Ecto neural progenitor cell (in vitro differentiated cells): ENCODE measurements around the gene SYTL3.
"Not testable (repeated sequence)": the region's sequence is repeated elsewhere in the genome, so short reads cannot be mapped to it uniquely, and the experiment has no call there.

Experiments
- DNase-seq: peaks from one replicate; pipeline ENCODE4 v3.0.0-alpha.2; 2018; ENCODE audit warnings: low spot score

SYTL3 gene

DNA sequence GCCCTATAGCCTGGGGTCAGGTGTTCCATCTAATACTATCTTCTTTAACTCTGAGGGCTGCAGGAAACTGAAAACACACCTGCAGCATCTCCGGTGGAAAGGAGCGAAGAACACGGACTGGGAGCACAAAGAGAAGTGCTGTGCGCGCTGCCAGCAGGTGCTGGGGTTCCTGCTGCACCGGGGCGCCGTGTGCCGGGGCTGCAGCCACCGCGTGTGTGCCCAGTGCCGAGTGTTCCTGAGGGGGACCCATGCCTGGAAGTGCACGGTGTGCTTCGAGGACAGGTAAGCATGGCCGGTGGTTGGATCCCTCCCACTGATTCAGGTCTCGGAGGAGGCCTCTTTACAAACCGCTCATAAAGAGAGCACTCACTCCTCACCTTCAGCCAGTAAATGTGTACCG is 15.5 kb downstream of the SYTL3 start:
- DNase-seq = no peak

DNA sequence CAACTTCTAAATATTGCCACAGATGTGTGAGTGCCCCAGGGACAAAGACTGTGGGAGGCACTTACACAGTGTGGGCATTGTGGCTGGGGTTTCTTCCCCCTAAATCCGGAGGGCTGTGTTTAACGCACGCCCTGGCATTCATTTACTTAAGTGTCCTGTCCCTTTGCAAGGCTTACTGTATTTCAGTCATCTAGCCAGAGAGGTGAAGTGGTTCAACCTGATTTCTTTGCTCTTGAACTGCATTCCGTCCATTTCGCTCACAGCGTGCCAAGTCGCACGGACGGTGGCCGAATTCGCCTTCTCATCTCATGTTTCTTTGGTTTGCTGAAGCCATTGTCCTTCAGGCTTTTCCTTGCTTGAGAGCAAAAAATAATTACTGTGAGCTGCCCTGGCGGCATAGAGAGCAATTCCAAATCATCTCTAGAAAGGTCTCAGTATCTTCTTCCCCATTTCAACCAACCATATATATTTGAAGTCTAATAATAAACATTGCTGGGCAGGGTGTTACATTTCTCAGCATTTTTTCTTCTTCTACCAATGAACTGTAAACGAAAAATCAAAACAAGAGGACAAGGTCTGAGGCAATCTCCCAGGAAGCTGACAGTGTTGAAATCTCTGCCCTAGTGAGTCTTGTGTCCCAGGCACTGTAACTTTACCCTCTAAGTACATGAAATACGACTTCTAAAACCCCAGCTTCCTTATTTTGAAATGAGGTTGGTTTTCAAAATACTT is 16.9 kb downstream of the SYTL3 start:
- DNase-seq = no peak

DNA sequence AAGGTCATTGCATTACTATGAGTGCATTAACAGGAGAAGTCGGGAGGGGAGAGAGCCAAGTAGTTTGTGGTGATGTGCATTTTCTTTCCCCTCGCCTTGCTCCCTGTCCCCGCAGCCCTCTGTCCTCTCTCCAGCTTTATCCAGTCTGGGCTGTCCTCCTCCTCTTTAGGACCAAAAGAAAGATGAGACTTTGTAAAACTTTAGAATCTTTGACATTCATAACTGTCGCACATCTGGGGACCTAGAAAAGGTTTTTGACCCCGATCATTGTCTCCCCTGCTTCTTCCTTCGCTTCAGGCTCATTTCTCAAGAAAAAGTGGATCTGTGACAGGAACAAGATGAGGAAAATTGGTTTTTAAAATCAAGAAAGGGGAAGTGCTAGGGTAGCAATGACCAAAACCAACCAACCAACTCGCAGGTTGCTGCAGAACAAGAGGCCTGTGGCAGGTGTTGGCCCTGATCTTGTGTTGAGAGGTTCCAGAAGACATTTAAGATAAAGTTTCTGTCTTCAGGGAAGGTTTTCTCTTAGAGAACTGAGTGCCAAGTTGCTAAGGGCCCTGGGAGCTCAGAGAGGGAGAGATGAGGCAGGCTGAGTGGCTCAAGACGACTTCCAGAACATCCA is 17.6 kb downstream of the SYTL3 start:
- no peak for DNase-seq

DNA sequence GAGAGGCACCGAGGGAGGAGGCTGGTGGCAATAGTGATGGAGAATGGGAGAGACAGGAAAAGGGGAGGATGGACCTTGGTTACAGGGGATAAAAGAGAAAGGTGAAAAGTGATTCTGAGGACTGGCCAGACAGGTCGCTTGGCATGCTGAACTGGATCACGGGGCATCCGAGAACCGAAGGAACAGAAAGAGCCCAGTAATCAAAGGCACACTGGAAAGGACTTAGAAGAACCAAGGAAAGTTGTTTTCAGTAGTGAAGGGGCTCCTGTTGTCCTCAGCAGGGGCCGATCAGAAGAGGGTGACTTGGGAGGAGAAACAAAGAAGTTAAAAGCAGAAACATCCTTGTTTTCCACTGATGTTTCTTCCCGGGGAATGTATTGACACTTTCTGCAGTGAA is 18.9 kb downstream of the SYTL3 start:
- DNase-seq = no peak

DNA sequence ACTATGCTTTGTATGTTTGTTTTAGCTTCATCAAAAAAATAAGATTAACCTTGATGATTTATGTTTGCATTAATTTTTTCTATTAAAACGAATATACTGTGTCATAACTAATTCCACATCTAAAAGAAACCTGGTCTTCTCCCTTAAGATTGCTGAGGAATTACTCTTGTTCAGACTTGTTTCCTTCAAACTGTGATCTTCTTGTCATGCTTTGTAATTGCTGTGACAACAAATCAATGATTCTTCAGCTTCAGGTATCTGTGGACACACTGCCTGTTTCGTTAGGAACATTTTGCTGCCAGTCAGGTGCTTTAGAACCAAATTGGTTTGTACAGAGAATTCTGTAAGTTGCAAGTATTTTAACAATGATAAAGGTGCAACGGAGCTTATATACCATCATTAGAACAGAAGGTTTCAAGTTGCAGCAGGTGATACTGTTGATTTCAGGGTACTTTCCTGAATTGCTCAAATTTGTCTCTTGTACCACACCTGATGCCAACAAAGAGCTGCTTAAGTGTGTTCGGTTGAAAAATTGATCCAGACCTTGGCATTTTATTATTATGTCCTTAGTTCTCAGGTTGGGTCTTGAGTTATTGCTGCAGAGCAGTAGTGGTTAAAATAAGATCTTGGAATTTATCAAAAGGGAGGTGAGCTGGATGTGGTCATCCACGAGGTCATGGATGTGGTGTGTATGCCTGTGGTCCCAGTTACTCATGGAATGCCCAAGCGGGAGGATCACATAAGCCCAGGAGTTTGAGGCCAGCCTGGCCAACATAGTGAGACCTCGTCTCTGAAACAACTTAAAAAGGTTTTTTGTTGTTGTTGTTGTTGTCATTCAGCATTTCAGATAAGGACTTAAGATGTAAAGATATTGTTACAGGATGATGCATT is 19.5 kb downstream of the SYTL3 start:
- DNase-seq = no peak

DNA sequence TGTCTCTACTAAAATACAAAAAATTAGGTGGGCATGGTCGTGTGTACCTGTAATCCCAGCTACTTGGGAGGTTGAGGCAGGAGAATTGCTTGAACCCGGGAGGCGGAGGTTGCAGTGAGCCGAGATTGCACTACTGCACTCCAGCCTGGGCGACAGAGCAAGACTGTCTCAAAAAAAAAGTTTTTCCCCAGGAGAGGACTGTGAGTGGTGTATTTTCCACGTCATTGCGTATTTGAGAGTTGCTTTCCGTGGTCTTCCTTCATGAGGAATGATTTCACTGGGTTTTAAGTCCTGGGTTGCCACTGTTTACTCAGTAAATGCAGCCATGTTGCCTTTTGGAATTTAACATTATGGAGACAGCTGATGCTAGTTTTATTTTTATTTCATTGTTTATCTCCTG is 22.3 kb downstream of the SYTL3 start:
- not testable (repeated sequence) for DNase-seq

DNA sequence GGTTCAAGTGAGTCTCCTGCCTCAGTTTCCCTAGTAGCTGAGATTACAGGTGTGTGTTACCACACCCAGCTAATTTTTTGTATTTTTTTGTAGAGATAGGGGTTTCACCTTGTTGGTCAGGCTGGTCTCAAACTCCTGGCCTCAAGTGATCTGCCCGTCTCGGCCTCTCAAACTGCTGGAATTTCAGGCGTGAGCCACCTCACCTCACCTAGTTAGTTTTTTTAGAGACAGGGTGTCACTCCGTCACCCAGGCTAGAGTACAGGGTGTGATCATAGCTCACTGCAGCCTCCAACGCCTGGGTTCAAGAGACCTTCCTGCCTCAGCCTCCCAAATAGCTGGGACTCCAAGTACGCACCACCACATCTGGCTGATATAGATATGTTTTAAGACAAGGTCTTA is 22.9 kb downstream of the SYTL3 start:
- no peak for DNase-seq

DNA sequence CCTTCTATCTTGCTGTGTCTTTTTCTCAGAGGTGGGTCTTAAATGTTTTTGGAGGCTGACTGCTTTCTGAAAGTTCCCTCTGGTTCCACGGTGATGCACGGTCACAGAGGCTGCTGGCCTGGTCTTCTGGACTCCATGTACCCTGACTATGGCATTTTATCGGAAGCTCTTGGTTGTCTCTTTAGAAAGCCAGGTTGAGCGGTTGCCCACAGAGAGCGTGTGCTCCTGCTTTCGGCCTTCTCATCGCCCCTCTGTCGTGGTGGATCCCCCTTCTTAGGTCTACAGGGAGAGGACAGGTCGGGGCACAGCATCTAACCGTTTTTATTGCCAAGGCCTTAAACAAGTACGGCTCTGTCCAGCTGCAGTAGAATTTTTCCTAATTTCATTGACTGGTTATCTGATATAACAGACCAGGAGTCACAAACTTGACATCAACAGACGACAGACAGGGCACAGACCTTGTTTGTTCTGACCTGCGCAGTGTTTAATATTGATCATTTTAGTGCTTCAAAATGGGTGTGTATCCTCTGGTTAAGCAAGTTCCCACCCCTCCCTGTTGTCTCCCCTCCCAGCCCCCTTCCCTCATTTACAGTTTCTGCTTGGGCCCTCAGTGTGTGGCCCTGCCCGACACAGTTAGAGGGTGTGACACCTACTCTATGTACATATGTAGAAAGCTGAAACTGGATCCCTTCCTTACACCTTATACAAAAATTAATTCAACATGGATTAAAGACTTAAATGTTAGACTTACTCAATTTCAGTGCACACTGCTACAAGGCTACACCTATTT is 24.7 kb downstream of the SYTL3 start:
- no peak for DNase-seq

DNA sequence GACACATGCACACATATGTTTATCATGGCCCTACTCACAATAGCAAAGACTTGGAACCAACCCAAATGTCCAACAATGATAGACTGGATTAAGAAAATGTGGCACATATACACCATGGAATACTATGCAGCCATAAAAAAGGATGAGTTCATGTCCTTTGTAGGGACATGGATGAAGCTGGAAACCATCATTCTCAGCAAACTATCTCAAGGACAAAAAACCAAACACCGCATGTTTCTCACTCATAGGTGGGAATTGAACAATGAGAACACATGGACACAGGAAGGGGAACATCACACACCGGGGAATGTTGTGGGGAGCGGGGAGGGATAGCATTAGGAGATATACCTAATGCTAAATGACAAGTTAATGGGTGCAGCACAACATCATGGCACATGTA is 27.2 kb downstream of the SYTL3 start:
- DNase-seq = not testable (repeated sequence)

DNA sequence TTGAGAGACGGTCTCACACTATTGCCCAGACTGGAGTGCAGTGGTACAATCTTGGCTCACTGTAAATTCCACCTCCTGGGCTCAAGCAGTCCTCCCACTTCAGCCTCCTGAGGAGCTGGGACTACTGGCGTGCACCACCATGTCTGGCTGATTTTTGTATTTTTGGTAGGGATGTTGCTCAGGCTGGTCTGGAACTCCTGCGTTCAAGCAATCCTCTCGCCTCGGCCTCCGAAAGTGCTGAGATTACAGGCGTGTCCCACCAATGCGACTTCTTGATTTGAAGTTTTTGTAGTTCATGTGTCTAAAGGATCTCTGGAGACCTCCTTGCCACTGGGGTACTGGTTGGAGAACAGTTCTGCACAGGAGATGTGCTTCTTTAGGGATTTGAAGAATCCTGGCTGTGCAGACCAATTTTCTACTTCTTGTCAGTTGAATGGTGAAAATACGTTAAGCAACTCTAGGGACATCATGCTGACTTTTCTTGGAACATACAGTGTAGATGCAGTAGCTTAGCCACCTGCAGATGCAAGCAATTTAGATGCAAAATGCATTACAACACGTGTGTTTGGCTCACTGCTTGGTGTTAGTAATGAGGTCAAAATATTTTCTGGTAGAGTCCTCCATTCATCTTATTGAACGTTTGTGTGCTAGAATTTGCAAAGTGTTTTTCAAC is 28.2 kb downstream of the SYTL3 start:
- DNase-seq = no peak

DNA sequence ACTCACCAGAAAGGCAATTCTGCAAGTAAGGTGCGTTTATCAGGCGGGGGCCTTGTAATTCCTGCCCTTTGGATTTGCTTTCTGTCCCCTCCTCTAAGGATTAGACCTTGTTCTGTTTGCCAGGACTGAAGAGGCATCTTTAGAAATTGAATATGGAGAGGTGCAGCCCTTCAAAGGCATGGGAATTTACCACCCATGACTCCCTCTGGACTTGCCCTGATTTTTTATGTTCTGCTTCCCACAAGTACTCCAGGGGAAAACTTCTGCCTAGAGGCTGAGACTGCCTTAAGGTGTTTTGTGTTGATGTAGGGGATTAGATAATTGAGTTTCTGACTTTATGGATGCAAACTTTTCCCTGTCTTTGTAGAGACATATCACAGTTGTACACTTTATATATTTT is 30.2 kb downstream of the SYTL3 start:
- no peak for DNase-seq

DNA sequence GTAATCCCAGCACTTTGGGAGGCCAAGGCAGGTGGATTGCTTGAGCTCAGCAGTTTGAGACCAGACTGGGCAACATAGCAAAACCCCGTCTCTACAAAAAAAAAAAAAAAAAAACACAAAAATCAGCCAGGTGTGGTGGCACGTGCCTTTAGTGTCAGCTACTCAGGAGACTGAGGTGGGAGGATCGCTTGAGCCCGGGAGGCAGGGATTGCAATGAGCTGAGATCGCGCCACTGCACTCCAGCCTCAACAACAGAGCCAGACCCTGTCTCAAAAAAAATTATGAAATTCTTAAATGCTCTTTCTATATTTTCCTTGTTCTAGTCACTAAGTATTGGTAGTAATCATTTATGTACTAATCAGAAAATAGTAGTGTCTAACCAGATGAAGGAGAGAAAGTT is 30.6 kb downstream of the SYTL3 start:
- no peak for DNase-seq

DNA sequence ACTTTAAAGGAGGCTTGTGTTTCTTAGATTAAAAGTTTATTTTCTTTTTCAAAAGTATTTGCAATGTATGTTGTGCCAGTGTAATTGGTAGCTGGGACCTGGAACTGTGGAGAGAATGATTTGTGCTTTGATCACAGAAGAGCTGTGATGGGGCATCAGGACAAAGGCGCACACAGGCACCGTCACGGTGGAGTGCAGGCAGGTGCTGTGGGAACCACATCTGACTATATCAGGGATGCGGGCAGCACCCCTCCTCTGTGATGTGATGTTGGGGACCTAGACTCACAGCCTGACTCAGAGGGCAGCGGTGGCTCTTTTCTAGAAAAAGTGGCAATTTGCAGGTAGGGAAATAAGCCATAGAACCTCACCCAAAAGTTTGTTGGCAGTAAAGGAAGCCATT is 34.5 kb downstream of the SYTL3 start:
- DNase-seq = no peak

DNA sequence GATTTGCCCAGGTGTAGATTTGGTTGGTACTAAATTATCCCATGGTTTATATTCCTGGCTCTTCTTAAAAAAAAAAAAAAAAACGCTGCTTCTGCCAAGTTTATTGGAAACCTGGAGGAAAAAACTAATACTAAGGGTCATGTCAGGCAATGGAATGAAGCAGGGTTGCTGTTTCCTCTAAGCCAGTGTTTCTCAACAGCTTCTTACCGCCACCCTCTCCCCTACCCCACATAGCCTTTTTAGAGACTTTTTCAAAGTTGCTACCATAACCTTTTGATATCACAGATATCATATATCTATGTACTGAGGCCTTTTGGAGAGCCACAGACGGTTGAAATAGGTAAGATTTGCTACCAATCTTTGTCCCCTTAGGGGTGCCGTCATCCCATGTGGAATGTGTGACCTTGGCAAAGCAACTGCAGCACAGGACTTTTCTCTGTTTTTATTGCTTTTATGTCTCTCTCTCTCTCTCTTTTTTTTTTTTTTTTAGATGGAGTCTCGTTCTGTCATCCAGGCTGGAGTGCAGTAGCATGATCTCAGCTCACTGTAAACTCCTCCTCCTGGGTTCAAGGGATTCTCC is 35.0 kb downstream of the SYTL3 start:
- DNase-seq = no peak

DNA sequence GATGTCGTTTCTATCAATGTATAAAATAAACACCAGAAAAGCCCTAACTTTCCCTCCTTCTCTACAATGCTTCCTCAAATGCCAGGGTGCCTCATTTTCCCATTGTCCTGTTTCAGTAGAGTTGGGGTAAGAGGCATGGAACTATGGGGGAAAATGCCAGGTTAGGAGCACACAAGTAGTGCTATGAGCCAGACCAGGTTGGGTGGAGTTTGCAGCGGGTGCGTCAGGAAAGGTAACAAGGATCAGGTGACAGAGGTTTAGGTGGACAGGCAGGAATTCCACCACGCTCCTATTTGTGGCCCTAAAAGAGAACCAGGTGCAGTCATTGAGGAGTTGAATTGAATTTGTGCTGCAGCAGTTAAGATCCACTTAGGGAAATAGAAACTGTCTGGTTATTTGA is 36.5 kb downstream of the SYTL3 start:
- DNase-seq = no peak

DNA sequence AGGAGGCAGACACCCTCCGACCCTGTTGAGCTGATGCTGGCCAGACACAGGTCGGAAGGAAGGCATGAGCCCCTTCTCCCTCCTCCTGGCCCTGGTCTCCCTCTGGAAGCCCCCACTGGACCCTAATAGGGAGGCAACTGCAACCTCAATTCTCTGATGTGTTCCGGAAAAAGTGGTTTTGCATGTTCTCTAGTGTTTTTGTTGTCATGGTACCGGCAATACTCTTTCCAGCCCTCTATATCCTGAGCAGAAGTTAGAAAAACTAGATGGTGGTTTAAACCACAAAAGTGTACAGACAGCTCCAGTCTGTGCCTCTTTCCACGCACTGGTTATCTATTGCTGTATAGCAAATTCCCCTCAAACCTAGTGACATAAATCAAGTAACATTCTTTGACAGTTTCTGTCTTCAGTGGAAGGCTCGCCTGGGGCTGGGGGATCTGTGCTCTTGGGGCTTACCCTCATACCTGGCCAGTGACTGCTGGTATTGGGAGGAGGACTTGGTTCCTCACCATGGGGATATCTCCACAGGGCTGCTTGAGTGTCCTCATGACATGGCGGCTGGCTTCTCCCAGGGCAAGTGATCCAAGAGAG is 37.0 kb downstream of the SYTL3 start:
- no peak for DNase-seq

DNA sequence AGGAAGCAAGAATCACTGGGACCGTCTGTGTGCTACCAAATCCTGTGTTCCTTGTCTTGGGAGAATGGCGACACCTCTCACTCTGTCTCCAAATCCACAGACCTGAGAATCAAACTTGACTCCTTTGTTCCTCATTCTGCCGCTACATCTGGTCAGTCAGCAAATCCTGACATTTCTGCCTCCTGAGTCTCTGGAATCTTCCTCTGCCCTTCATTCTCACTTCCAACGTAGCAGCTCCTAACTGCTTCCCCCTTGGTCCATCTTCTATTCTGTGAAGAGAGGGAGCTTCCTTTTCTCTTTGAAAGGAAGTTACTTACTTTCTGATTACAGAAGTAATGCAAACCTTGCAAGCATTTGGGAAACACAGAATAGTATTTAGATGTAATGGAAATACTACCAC is 37.7 kb downstream of the SYTL3 start:
- no peak for DNase-seq

DNA sequence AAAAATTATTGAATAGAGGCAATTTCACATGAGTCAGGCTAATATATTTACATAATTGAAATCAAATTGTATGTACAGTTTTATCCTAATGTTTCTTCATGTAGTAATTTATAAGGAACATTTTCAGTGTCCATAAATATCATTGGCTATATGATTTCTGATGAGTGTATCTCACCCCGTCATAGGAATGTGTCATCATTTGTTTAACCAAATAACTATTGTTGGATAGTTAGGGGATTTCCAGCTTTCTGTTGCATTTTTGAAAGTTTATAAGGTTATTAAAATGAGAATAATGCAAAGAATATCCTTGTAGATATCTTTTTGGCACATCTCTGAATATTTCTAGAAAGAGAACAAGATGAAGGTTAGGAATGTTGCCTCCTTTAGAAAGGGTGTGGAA is 39.0 kb downstream of the SYTL3 start:
- no peak for DNase-seq

DNA sequence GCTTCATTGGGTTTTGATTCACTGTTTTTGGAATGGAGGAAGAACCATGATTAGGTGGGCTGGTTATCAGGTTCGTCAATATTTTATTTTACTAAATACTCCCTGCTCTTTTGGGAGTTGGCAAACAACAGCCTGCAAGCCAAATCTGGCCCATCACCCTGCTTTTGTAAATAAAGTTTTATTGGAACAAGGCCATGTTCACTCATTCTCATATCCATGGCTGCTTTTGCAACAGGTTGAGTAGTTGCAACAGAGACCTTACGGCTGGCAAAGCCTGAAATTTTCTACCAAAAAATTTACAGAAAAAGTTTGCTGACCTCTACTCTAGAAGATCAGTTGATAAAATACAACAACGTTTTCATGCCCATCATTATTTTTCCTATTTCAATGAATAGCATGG is 45.1 kb downstream of the SYTL3 start:
- no peak for DNase-seq

DNA sequence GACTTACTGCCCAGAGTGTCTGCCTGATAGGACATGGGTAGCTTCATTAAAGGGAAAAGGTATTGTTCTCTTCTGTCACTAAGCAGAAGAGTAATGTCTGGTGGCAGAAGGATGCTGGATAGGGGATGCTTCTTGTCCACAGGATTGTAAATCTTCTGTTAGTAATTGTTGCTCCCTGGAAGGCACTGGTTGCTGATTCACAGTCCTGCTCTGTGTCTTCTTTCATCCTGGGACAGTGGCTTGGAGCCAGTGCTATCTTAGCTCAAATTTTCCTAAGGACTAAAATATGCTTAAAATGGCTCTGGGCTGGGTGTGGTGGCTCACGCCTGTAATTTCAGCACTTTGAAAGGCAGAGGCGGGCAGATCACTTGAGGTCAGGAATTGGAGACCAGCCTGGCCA is 48.0 kb downstream of the SYTL3 start:
- DNase-seq = no peak

DNA sequence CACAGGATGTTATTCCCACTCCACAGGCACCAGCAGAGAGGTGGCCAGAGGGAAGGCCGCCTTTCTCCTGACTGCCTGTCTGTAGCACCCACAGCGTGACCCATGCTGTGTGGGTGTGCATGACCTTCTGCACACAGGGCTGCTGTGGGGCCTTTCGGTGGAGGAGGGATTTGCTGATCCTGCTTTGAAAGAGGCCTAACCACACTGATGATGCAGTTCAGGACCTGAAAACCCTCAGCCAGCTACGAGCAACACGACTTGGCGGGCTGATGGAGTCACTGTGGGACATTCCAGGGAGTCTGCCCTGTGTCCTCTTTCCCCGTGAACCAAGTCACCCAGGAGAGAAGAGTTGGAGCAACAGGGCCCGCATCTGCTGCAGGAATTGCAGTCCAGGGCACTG is 49.1 kb downstream of the SYTL3 start:
- no peak for DNase-seq
